HepG2 (cell line): Measurements from ENCODE around the gene LRRC74A. TPM values are rescaled to one million over a fixed set of nuclear protein-coding genes. Genes with fewer than 3 reads are reported as not detected.

Source experiments
- ATAC-seq: fragments of 200-7000 bp; cut with Tn5 transposase; 3 replicates; pipeline ENCODE4 v1.9.1; 2020; ENCODE audit warnings: mild to moderate bottlenecking, moderate library complexity
- BruUV-seq: library from RNA; stranded (reverse); fragments of 400-500 nt; replicated peaks from 2 replicates; lab custom pipeline; 2021; lab: Mats Ljungman, UMichigan
- CTCF ChIA-PET: fragments of 300-600 bp; formaldehyde crosslinking; extraction: SDS; loops from one replicate; lab custom pipeline; 2021; ENCODE audit warnings: low total read pairs, inconsistent platforms, low intra/inter-chr PET ratio; lab: Yijun Ruan, JAX
- POLR2A ChIA-PET: fragments of 350-600 bp; sonication (Branson Sonifier 250); formaldehyde crosslinking; loops from one replicate; lab custom pipeline; 2020; ENCODE audit warnings: antibody characterized with exemption, inconsistent platforms; lab: Yijun Ruan, JAX
- DNase-seq: peaks from one replicate; pipeline ENCODE4 v3.0.0-alpha.2; 2015; ENCODE audit warnings: low spot score
- FAIRE-seq: peaks from 3 replicates; lab custom pipeline; 2011; peaks lifted over from hg19 to GRCh38; lab: Jason Lieb, UNC
- H2AFZ ChIP-seq: one replicate; pipeline ENCODE4 v1.6.1; 2011; ENCODE audit warnings: low read length, inconsistent platforms
- H3K27ac ChIP-seq: fragments of 300-600 bp; 3 replicates; pipeline ENCODE4 v1.8.0; 2011; ENCODE audit warnings: mixed run types, mild to moderate bottlenecking, mixed read lengths, low read length, inconsistent platforms; ENCODE audit not compliant: insufficient read depth; ENCODE audit errors: extremely low read length
- H3K27me3 ChIP-seq, 2 experiments: fragments of 200-600 bp in 1 of 2; 2 replicates in 1 of 2; 3 replicates in 1 of 2; pipeline versions ENCODE4 v1.6.0 to v1.8.0; 2011; ENCODE audit warnings: low read length in 2 of 2, mild to moderate bottlenecking in 2 of 2, moderate library complexity in 2 of 2, inconsistent platforms in 1 of 2; ENCODE audit not compliant: insufficient read depth in 2 of 2, control insufficient read depth in 1 of 2
- H3K36me3 ChIP-seq, 2 experiments: fragments of 200-600 bp in 1 of 2; replicated peaks in 1 of 2; 2 replicates in 1 of 2; 3 replicates in 1 of 2; pipeline versions ENCODE4 v1.5.1 to v1.8.0; 2011; ENCODE audit warnings: low read length in 2 of 2, inconsistent platforms in 1 of 2; ENCODE audit not compliant: insufficient read depth in 2 of 2, control insufficient read depth in 1 of 2
- H3K4me1 ChIP-seq: 2 replicates; pipeline ENCODE4 v1.5.1; 2012; ENCODE audit warnings: low read length, inconsistent platforms; ENCODE audit not compliant: insufficient read depth
- H3K4me2 ChIP-seq: 2 replicates; pipeline ENCODE4 v1.6.0; 2011; ENCODE audit warnings: low read depth, low read length, inconsistent platforms
- H3K4me3 ChIP-seq, 3 experiments: fragments of 200-600 bp in 1 of 3; sonication (generic), shearing (Covaris generic) in 1 of 3; replicated peaks in 1 of 3; 2 replicates each; pipeline ENCODE4 v1.5.1; 2011 to 2016; ENCODE audit warnings: low read length in 3 of 3, inconsistent platforms in 2 of 3, low read depth in 2 of 3, mild to moderate bottlenecking in 2 of 3, control low read depth in 1 of 3, mixed read lengths in 1 of 3; ENCODE audit not compliant: insufficient read depth in 1 of 3
- H3K79me2 ChIP-seq: one replicate; pipeline ENCODE4 v1.6.1; 2011; ENCODE audit warnings: low read length, inconsistent platforms; ENCODE audit not compliant: insufficient read depth
- H3K9ac ChIP-seq: 2 replicates; pipeline ENCODE4 v1.6.0; 2011; ENCODE audit warnings: mild to moderate bottlenecking, low read depth, low read length, inconsistent platforms; ENCODE audit not compliant: insufficient read depth
- H3K9me3 ChIP-seq: 2 replicates; pipeline ENCODE4 v1.5.1; 2012; ENCODE audit warnings: mild to moderate bottlenecking, low read length
- H4K20me1 ChIP-seq: 2 replicates; pipeline ENCODE4 v1.6.0; 2011; ENCODE audit warnings: inconsistent platforms, mild to moderate bottlenecking, low read length, moderate library complexity; ENCODE audit not compliant: insufficient read depth
- AKNA ChIP-seq: sonication (generic); formaldehyde crosslinking; IDR thresholded peaks from 2 replicates; pipeline ENCODE4 v1.4.0; 2020; ENCODE audit warnings: missing genetic modification reagents, borderline replicate concordance
- ARNT2 ChIP-seq: sonication (generic); formaldehyde crosslinking; IDR thresholded peaks from 2 replicates; pipeline ENCODE4 v1.8.0; 2022; ENCODE audit warnings: mild to moderate bottlenecking, low read depth, missing genetic modification reagents, moderate library complexity
- ATF1 ChIP-seq: IDR thresholded peaks from 2 replicates; pipeline ENCODE4 v1.6.1; 2016; ENCODE audit warnings: mild to moderate bottlenecking, control low read depth
- DBP ChIP-seq: sonication (generic); formaldehyde crosslinking; IDR thresholded peaks from 2 replicates; pipeline ENCODE4 v1.4.0; 2020; ENCODE audit warnings: missing genetic modification reagents; ENCODE audit errors: not compliant biosample characterization
- FOXC1 ChIP-seq: sonication (generic); formaldehyde crosslinking; IDR thresholded peaks from 2 replicates; pipeline ENCODE4 v1.8.0; 2022; ENCODE audit warnings: mild to moderate bottlenecking, missing genetic modification reagents, borderline replicate concordance
- NFE2 ChIP-seq: sonication (generic); formaldehyde crosslinking; IDR thresholded peaks from 2 replicates; pipeline ENCODE4 v1.4.0; 2020; ENCODE audit warnings: missing genetic modification reagents
- ZFAT ChIP-seq: sonication (generic); formaldehyde crosslinking; conservative IDR thresholded peaks from 2 replicates; pipeline ENCODE4 v1.8.1; 2023; ENCODE audit warnings: missing genetic modification reagents, inconsistent platforms
- ZNF207 ChIP-seq: fragments of 450-650 bp; IDR thresholded peaks from 2 replicates; pipeline ENCODE4 v1.6.1; 2016; ENCODE audit warnings: antibody characterized with exemption, borderline replicate concordance
- ZNF724P ChIP-seq: sonication (generic); formaldehyde crosslinking; IDR thresholded peaks from 2 replicates; pipeline ENCODE4 v1.8.0; 2022; ENCODE audit warnings: missing genetic modification reagents, borderline replicate concordance
- WGBS: methylation state at CpG from one replicate; pipeline ENCODE4 v1.1.6; 2017; ENCODE audit warnings: low lambda C conversion rate; 5-methylcytosine and 5-hydroxymethylcytosine counted together
- in situ Hi-C: cut with HindIII; loops from 2 replicates; pipeline ENCODE4 v1.10.0; 2017; ENCODE audit warnings: low pct_unique_long_range_greater_than_20kb; ENCODE audit not compliant: extremely low pct_ligation_motif_present
- intact Hi-C: fragments of 100-400 bp; cut with micrococcal nuclease; formaldehyde crosslinking; loops from one replicate; pipeline ENCODE4 v1.10.0; 2022; ENCODE audit not compliant: unreplicated experiment
- polyA plus RNA-seq, 8 experiments: library from polyadenylated mRNA; depleted of rRNA in 3 of 8; stranded (reverse) in 7 of 8; unstranded in 1 of 8; fragments of >200 nt; fragmentation: Illumina TruSeq in 4 of 8; extraction: Trizol in 4 of 8; gene quantifications; 2 replicates each; pipeline versions ENCODE4 v1.2.1 to v1.2.3, GENCODE V29; 2011 to 2016; ENCODE audit warnings: low read depth in 4 of 8, missing spikeins in 1 of 8, mixed read lengths in 1 of 8; ENCODE audit not compliant: insufficient read depth in 1 of 8
- total RNA-seq, 5 experiments: library from RNA; depleted of rRNA; stranded (reverse); fragments of >200 nt; fragmentation: Illumina TruSeq; extraction: Trizol; gene quantifications; 2 replicates each; pipeline ENCODE4 v1.2.3, GENCODE V29; 2016; ENCODE audit warnings: low read depth in 1 of 5
- TF ChIP-seq, protein P1 (sequence below): sonication (generic); formaldehyde crosslinking; IDR thresholded peaks from 2 replicates; pipeline ENCODE4 v1.4.0; 2020; ENCODE audit warnings: missing genetic modification reagents, borderline replicate concordance

The LRRC74A gene
- total and polyA plus RNA-seq, 2 of the 13 experiments (the other 11 are each of a cell fraction or from before 2014, with no cell fraction given) = not detected

DNA sequence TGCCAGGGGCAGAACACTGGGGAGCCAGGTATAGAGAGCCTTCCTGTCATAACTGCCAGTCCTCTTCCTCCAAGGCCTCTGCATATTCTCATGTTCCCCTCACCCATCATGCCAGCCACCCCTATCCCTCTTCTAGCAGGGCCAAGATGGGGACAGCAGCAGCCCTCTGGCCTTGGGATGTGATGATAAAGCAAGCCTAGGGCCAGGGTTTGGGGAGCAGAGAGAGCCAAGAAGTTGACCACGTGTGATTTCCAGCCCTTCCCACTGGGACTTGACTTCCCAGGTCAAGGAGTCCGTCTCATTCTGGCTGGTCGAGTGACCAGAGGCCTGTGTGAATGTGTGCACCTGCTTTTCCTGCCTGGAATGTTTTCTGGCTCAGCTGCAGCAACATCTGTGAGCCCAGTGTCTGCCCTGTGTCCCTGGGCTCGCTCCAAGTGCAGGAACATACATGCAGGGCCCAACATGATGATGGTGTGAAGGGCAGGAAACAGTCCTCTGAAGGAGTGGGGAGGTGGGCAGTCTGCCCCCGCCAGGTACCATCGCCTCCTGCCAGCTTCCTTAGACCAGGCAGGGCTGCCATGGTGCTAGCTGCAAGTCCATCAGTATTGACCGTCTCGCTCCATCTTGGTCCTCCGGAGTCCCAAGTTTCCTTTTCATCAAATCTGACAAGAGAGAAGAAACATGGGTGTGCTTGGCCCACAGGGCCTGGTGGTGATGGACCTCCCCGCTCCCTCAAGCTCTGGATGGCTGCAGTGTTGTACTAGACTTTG is 43.9 kb upstream of the LRRC74A start:
- intact Hi-C loops = no loop called here
- Histone ChIP-seq H3K4me1 (no peaks in the 10 kb centered on the region), H3K27me3 (no peaks in the 10 kb centered on the region), H3K79me2 (no peaks in the 10 kb centered on the region), H3K9me3 (no peaks in the 10 kb centered on the region), H3K9ac (no peak overlapping the region), H4K20me1 (peaks cover 4% of the 10 kb centered on the region; the same call in 1 of the 2 replicates), H2AFZ (no peak overlapping the region), H3K4me3 (no peak overlapping the region), H3K4me2 (no peak overlapping the region), H3K36me3 (peaks cover 6 to 18% of the 10 kb centered on the region in 2 experiments; a peak in 4 of 5 replicates), H3K27ac (no peak overlapping the region)
- ChIA-PET CTCF (no interaction called here), POLR2A (no interaction called here)
- no TSS peak for BruUV-seq
- TF ChIP-seq ARNT2 (CRISPR knock-in tag) (no peak), NFE2 (CRISPR knock-in tag) (no peak), ZNF724P (CRISPR knock-in tag) (no peak), AKNA (no peak), FOXC1 (CRISPR knock-in tag) (no peak), ZNF207 (no peak), ATF1 (CRISPR knock-in tag) (no peak), ZFAT (no peak), DBP (CRISPR knock-in tag) (no peak)
- TF ChIP-seq, protein P1, sequence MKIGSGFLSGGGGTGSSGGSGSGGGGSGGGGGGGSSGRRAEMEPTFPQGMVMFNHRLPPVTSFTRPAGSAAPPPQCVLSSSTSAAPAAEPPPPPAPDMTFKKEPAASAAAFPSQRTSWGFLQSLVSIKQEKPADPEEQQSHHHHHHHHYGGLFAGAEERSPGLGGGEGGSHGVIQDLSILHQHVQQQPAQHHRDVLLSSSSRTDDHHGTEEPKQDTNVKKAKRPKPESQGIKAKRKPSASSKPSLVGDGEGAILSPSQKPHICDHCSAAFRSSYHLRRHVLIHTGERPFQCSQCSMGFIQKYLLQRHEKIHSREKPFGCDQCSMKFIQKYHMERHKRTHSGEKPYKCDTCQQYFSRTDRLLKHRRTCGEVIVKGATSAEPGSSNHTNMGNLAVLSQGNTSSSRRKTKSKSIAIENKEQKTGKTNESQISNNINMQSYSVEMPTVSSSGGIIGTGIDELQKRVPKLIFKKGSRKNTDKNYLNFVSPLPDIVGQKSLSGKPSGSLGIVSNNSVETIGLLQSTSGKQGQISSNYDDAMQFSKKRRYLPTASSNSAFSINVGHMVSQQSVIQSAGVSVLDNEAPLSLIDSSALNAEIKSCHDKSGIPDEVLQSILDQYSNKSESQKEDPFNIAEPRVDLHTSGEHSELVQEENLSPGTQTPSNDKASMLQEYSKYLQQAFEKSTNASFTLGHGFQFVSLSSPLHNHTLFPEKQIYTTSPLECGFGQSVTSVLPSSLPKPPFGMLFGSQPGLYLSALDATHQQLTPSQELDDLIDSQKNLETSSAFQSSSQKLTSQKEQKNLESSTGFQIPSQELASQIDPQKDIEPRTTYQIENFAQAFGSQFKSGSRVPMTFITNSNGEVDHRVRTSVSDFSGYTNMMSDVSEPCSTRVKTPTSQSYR (CRISPR knock-in tag) = no peak
- FAIRE-seq = no peak
- no peak for DNase-seq
- in situ Hi-C loops = loop anchor here (5.0 kb wide), 1 partner anchor 70 kb away; no protein-coding TSS in a partner anchor
- 90% methylated on average over 5 of the region's 10 CpGs for WGBS
- no peak for ATAC-seq
